H9 (cell line): ENCODE measurements around the gene IL3. TPM values are rescaled to one million over a fixed set of nuclear protein-coding genes. Genes with fewer than 3 reads are reported as not detected.

ENCODE experiments used
- DNase-seq: peaks from one replicate; pipeline ENCODE4 v3.0.0-alpha.2; 2017
- H2AFZ ChIP-seq: one replicate; pipeline ENCODE4 v1.6.1; 2013; ENCODE audit warnings: mild to moderate bottlenecking, low read length, control low read depth, moderate library complexity
- H2AK5ac ChIP-seq: 2 replicates; pipeline ENCODE4 v1.6.1; 2013; ENCODE audit warnings: low read length, control low read depth, mixed read lengths; ENCODE audit not compliant: insufficient read length
- H2BK120ac ChIP-seq: one replicate; pipeline ENCODE4 v1.6.1; 2013; ENCODE audit warnings: low read depth, mild to moderate bottlenecking, low read length, control low read depth, inconsistent platforms; ENCODE audit not compliant: poor library complexity, severe bottlenecking
- H2BK12ac ChIP-seq: 2 replicates; pipeline ENCODE4 v1.6.1; 2013; ENCODE audit warnings: low read length, control low read depth, mixed read lengths, low read depth; ENCODE audit not compliant: insufficient read length
- H2BK15ac ChIP-seq: 2 replicates; pipeline ENCODE4 v1.6.1; 2013; ENCODE audit warnings: low read depth, low read length, control low read depth
- H2BK20ac ChIP-seq: one replicate; pipeline ENCODE4 v1.6.1; 2013; ENCODE audit warnings: low read depth, mild to moderate bottlenecking, low read length, control low read depth, inconsistent platforms; ENCODE audit not compliant: poor library complexity, severe bottlenecking
- H2BK5ac ChIP-seq: 2 replicates; pipeline ENCODE4 v1.6.1; 2013; ENCODE audit warnings: low read length, control low read depth, mixed read lengths; ENCODE audit not compliant: insufficient read length
- H3K14ac ChIP-seq: 2 replicates; pipeline ENCODE4 v1.6.1; 2013; ENCODE audit warnings: low read length, control low read depth; ENCODE audit not compliant: insufficient read depth
- H3K18ac ChIP-seq: 2 replicates; pipeline ENCODE4 v1.6.1; 2013; ENCODE audit warnings: low read depth, mild to moderate bottlenecking, mixed read lengths, low read length, control low read depth; ENCODE audit not compliant: insufficient read length
- H3K23ac ChIP-seq: 2 replicates; pipeline ENCODE4 v1.6.1; 2013; ENCODE audit warnings: low read length, control low read depth, mixed read lengths, low read depth; ENCODE audit not compliant: insufficient read length
- H3K23me2 ChIP-seq: 2 replicates; pipeline ENCODE4 v1.6.1; 2013; ENCODE audit warnings: low read depth, mild to moderate bottlenecking, mixed read lengths, low read length, control low read depth; ENCODE audit not compliant: insufficient read length, poor library complexity, severe bottlenecking
- H3K27ac ChIP-seq: 2 replicates; pipeline ENCODE4 v1.5.1; 2013; ENCODE audit warnings: low read length, control low read depth, mixed read lengths, low read depth; ENCODE audit not compliant: insufficient read length
- H3K27me3 ChIP-seq: 2 replicates; pipeline ENCODE4 v1.6.1; 2013; ENCODE audit warnings: low read length, control low read depth, inconsistent platforms; ENCODE audit not compliant: insufficient read depth
- H3K4ac ChIP-seq: 2 replicates; pipeline ENCODE4 v1.6.1; 2013; ENCODE audit warnings: low read depth, mild to moderate bottlenecking, control low read depth, inconsistent platforms, low read length, moderate library complexity
- H3K4me1 ChIP-seq: 2 replicates; pipeline ENCODE4 v1.6.1; 2013; ENCODE audit warnings: low read length, control low read depth, inconsistent platforms; ENCODE audit not compliant: insufficient read depth
- H3K4me2 ChIP-seq: 2 replicates; pipeline ENCODE4 v1.6.1; 2013; ENCODE audit warnings: low read length, control low read depth, mixed read lengths; ENCODE audit not compliant: insufficient read length, insufficient read depth
- H3K56ac ChIP-seq: 2 replicates; pipeline ENCODE4 v1.6.1; 2013; ENCODE audit warnings: low read depth, mild to moderate bottlenecking, mixed read lengths, low read length, control low read depth; ENCODE audit not compliant: insufficient read length
- H3K79me1 ChIP-seq: 2 replicates; pipeline ENCODE4 v1.6.1; 2013; ENCODE audit warnings: low read depth, mild to moderate bottlenecking, moderate library complexity, low read length, control low read depth, inconsistent platforms; ENCODE audit not compliant: insufficient read depth, poor library complexity, severe bottlenecking
- H3K79me2 ChIP-seq: 2 replicates; pipeline ENCODE4 v1.6.1; 2013; ENCODE audit warnings: low read length, control low read depth, inconsistent platforms; ENCODE audit not compliant: insufficient read depth
- H3K9ac ChIP-seq: 2 replicates; pipeline ENCODE4 v1.6.1; 2013; ENCODE audit warnings: low read length, control low read depth, mixed read lengths; ENCODE audit not compliant: insufficient read length; ENCODE audit errors: extremely low read depth
- H3K9me3 ChIP-seq: one replicate; pipeline ENCODE4 v1.6.1; 2013; ENCODE audit warnings: low read depth, low read length, inconsistent platforms; ENCODE audit not compliant: control insufficient read depth
- H3T11ph ChIP-seq: one replicate; pipeline ENCODE4 v1.6.1; 2013; ENCODE audit warnings: mild to moderate bottlenecking, low read length, control low read depth, inconsistent platforms
- H4K20me1 ChIP-seq: one replicate; pipeline ENCODE4 v1.6.1; 2013; ENCODE audit not compliant: control insufficient read depth, insufficient read length, insufficient read depth
- H4K5ac ChIP-seq: 2 replicates; pipeline ENCODE4 v1.6.1; 2013; ENCODE audit warnings: low read depth, mild to moderate bottlenecking, mixed read lengths, low read length, control low read depth; ENCODE audit not compliant: insufficient read length
- H4K8ac ChIP-seq: replicated peaks from 2 replicates; pipeline ENCODE4 v1.6.1; 2013; ENCODE audit warnings: low read length, control low read depth, mixed read lengths, low read depth; ENCODE audit not compliant: insufficient read length
- H4K91ac ChIP-seq: 2 replicates; pipeline ENCODE4 v1.6.1; 2013; ENCODE audit warnings: low read depth, mild to moderate bottlenecking, moderate library complexity, mixed read lengths, low read length, control low read depth; ENCODE audit not compliant: insufficient read length
- H3K27ac Mint-ChIP-seq, 3 experiments: 2 replicates in 2 of 3; 3 replicates in 1 of 3; pipeline ENCODE4 v1.8.0; 2020 to 2021; ENCODE audit warnings: mixed read lengths in 3 of 3, mild to moderate bottlenecking in 1 of 3, moderate library complexity in 1 of 3
- H3K27me3 Mint-ChIP-seq: 2 replicates; pipeline ENCODE4 v1.8.0; 2021; ENCODE audit warnings: low read depth, mild to moderate bottlenecking, moderate library complexity, mixed read lengths
- H3K36me3 Mint-ChIP-seq, 3 experiments: 2 replicates in 2 of 3; 3 replicates in 1 of 3; pipeline ENCODE4 v1.8.0; 2020 to 2021; ENCODE audit warnings: low read depth in 3 of 3, mixed read lengths in 3 of 3; ENCODE audit not compliant: insufficient read depth in 1 of 3
- H3K4me1 Mint-ChIP-seq, 2 experiments: 2 replicates each; pipeline ENCODE4 v1.8.0; 2020; ENCODE audit warnings: mixed read lengths in 2 of 2
- H3K4me3 Mint-ChIP-seq, 2 experiments: 2 replicates in 1 of 2; 3 replicates in 1 of 2; pipeline ENCODE4 v1.8.0; 2020 to 2021; ENCODE audit warnings: mild to moderate bottlenecking in 2 of 2, mixed read lengths in 2 of 2, moderate library complexity in 1 of 2
- H3K9me3 Mint-ChIP-seq, 2 experiments: 2 replicates in 1 of 2; 3 replicates in 1 of 2; pipeline ENCODE4 v1.8.0; 2020; ENCODE audit warnings: mild to moderate bottlenecking in 2 of 2, mixed read lengths in 2 of 2, moderate library complexity in 1 of 2
- WGBS: extraction: QIAGEN DNeasy Blood & Tissue Kit; methylation state at CpG from one replicate; pipeline ENCODE4 v1.1.7; 2013; ENCODE audit warnings: missing lambda C conversion rate, low lambda C conversion rate, mixed read lengths; ENCODE audit not compliant: insufficient read length; ENCODE audit errors: extremely low coverage; 5-methylcytosine and 5-hydroxymethylcytosine counted together
- total RNA-seq: library from RNA; stranded (reverse); gene quantifications from 2 replicates; pipeline ENCODE4 v1.2.1, GENCODE V29; 2021
- TF ChIP-seq, protein P1 (sequence below): fragments of 200-600 bp; sonication (generic); conservative IDR thresholded peaks from 3 replicates; pipeline ENCODE4 v1.8.0; 2021; ENCODE audit warnings: antibody characterized with exemption, mild to moderate bottlenecking

IL3 gene
- total RNA-seq, 1 experiment from 2014 or later = not detected

DNA sequence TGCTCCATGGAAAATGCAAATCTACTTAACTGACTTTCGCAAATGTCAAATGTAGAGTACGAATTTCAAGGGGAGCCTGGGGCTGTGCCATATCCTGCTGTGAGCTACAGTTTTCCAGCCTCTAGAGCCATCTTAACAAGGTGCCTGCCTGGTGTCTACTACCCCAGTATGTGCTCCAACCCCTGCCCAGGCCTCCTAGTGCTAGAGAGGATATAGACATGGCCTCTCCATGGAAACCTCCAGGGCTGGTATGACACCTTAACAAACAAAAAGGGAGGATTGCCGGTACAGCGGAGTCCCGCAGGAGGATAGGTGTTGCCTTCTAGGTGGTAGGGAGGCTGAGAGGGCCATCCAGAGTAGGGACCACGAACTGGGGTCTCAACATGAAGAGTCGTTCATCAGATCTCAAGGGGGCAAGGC is 13.6 kb upstream of the IL3 start:
- no peaks in the 10 kb centered on the region for H3K23me2 ChIP-seq
- no peak overlapping the region for H3K27ac ChIP-seq
- no peaks in the 10 kb centered on the region for H3K79me2 ChIP-seq
- no peak overlapping the region for H2BK20ac ChIP-seq
- no peaks in the 10 kb centered on the region for H3K9me3 Mint-ChIP-seq
- no peaks in the 10 kb centered on the region for H3K36me3 Mint-ChIP-seq
- H3T11ph ChIP-seq = no peak overlapping the region
- TF ChIP-seq, protein P1, sequence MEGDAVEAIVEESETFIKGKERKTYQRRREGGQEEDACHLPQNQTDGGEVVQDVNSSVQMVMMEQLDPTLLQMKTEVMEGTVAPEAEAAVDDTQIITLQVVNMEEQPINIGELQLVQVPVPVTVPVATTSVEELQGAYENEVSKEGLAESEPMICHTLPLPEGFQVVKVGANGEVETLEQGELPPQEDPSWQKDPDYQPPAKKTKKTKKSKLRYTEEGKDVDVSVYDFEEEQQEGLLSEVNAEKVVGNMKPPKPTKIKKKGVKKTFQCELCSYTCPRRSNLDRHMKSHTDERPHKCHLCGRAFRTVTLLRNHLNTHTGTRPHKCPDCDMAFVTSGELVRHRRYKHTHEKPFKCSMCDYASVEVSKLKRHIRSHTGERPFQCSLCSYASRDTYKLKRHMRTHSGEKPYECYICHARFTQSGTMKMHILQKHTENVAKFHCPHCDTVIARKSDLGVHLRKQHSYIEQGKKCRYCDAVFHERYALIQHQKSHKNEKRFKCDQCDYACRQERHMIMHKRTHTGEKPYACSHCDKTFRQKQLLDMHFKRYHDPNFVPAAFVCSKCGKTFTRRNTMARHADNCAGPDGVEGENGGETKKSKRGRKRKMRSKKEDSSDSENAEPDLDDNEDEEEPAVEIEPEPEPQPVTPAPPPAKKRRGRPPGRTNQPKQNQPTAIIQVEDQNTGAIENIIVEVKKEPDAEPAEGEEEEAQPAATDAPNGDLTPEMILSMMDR = no peak
- H4K91ac ChIP-seq = no peak overlapping the region
- peak; percentile 28 for DNase-seq
- H3K18ac ChIP-seq = no peak overlapping the region
- H3K4me1 ChIP-seq = no peaks in the 10 kb centered on the region; the same call in 1 of the 2 replicates
- no peak overlapping the region for H3K9ac ChIP-seq
- H2AK5ac ChIP-seq = no peak overlapping the region
- no peaks in the 10 kb centered on the region for H3K9me3 ChIP-seq
- H3K27me3 ChIP-seq = no peaks in the 10 kb centered on the region
- no peaks in the 10 kb centered on the region for H3K79me1 ChIP-seq
- H4K8ac ChIP-seq = no peak overlapping the region
- peaks cover 2% of the 10 kb centered on the region; the same call in 1 of the 2 replicates for H3K27me3 Mint-ChIP-seq
- no peak overlapping the region for H2BK5ac ChIP-seq
- H3K27ac Mint-ChIP-seq = no peak overlapping the region
- H3K4me1 Mint-ChIP-seq = peaks cover 13 to 14% of the 10 kb centered on the region in 2 experiments
- no peak overlapping the region for H3K23ac ChIP-seq
- no peak overlapping the region for H3K56ac ChIP-seq
- H2AFZ ChIP-seq = no peak overlapping the region
- no CpG with 5 or more reads among the region's 7 CpGs for WGBS
- H2BK12ac ChIP-seq = no peak overlapping the region
- H3K4me2 ChIP-seq = no peak overlapping the region
- no peaks in the 10 kb centered on the region for H4K20me1 ChIP-seq
- H3K14ac ChIP-seq = no peak overlapping the region
- H4K5ac ChIP-seq = no peak overlapping the region
- no peak overlapping the region for H3K4ac ChIP-seq
- no peak overlapping the region for H3K4me3 Mint-ChIP-seq
- H2BK120ac ChIP-seq = no peak overlapping the region
- H2BK15ac ChIP-seq = no peak overlapping the region
